ENCODE measurements around the gene HS6ST3.

HS6ST3 gene

GRCh38 chr13:96779691-96780090 is 689.8 kb downstream of the HS6ST3 start:
- POLR2A ChIA-PET: no interaction called here
- no peak for DNase-seq (ENCODE audit: extremely low spot score)
- CTCF ChIA-PET: no interaction called here

GRCh38 chr13:96780105-96780504 is 690.2 kb downstream of the HS6ST3 start:
- ChIA-PET CTCF (no interaction called here), POLR2A (no interaction called here)
- DNase-seq (ENCODE audit: extremely low spot score): no peak
- TF ChIP-seq CTBP1 (IDR thresholded peaks at IDR 0.05; ENCODE audit: borderline replicate concordance) (no peak), NFRKB (IDR thresholded peaks at IDR 0.05) (no peak), HDGF (IDR thresholded peaks at IDR 0.05; ENCODE audit: borderline replicate concordance) (no peak), LEF1 (IDR thresholded peaks at IDR 0.05; ENCODE audit: borderline replicate concordance) (no peak)

More at GRCh38 chr13:96779691-96780090, 689.8 kb downstream of the HS6ST3 start:
- TF ChIP-seq TARDBP (IDR thresholded peaks at IDR 0.05) (no peak), FOXA1 (IDR thresholded peaks at IDR 0.05) (no peak), SUZ12 (IDR thresholded peaks at IDR 0.05) (no peak), ARNT (IDR thresholded peaks at IDR 0.05) (no peak), FOXK2 (IDR thresholded peaks at IDR 0.05) (no peak), BHLHE40 (IDR thresholded peaks at IDR 0.05; ENCODE audit: borderline replicate concordance) (no peak), CTBP1 (IDR thresholded peaks at IDR 0.05; ENCODE audit: borderline replicate concordance) (no peak), ELF4 (IDR thresholded peaks at IDR 0.05) (no peak), HDGF (IDR thresholded peaks at IDR 0.05; ENCODE audit: borderline replicate concordance) (no peak), NFRKB (IDR thresholded peaks at IDR 0.05) (no peak), LEF1 (IDR thresholded peaks at IDR 0.05; ENCODE audit: borderline replicate concordance) (no peak), ZNF384 (IDR thresholded peaks at IDR 0.05) (no peak), SP1 (IDR thresholded peaks at IDR 0.05) (no peak), FOXM1 (IDR thresholded peaks at IDR 0.05; ENCODE audit: borderline replicate concordance) (no peak), L3MBTL2 (conservative IDR thresholded peaks at IDR 0.05) (no peak)
- TF ChIP-seq, protein P1, sequence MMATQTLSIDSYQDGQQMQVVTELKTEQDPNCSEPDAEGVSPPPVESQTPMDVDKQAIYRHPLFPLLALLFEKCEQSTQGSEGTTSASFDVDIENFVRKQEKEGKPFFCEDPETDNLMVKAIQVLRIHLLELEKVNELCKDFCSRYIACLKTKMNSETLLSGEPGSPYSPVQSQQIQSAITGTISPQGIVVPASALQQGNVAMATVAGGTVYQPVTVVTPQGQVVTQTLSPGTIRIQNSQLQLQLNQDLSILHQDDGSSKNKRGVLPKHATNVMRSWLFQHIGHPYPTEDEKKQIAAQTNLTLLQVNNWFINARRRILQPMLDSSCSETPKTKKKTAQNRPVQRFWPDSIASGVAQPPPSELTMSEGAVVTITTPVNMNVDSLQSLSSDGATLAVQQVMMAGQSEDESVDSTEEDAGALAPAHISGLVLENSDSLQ (IDR thresholded peaks at IDR 0.05): no peak

DNA sequence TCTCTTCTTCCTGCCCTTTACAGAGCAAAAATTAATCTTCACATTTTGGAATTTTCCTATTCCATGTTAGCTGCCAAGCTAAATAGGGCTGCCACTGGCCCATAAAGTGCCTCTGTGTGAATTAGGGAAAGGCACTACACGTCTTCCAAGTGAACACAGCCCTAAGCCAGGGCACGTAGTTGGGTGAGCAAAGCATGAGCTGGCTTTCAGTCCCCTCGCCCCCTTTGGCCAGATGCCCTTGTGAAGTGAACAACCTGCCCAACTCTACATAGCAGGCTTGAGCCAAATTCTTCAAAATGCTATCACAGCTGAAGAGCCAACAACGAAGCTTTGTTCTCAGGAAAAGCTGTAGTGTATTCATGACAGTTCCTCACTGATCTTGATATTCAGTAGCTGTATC is 691.2 kb downstream of the HS6ST3 start:
- TF ChIP-seq ZNF384 (IDR thresholded peaks at IDR 0.05): no peak
- no peak for TF ChIP-seq ELF4 (IDR thresholded peaks at IDR 0.05)
- TF ChIP-seq TARDBP (IDR thresholded peaks at IDR 0.05): no peak
- TF ChIP-seq L3MBTL2 (conservative IDR thresholded peaks at IDR 0.05): no peak
- TF ChIP-seq LEF1 (IDR thresholded peaks at IDR 0.05; ENCODE audit: borderline replicate concordance): no peak
- TF ChIP-seq ARNT (IDR thresholded peaks at IDR 0.05): no peak
- TF ChIP-seq NFRKB (IDR thresholded peaks at IDR 0.05): no peak
- TF ChIP-seq HDGF (IDR thresholded peaks at IDR 0.05; ENCODE audit: borderline replicate concordance): no peak
- ChIA-PET POLR2A (no interaction called here), CTCF (no interaction called here)
- DNase-seq (ENCODE audit: extremely low spot score): no peak

DNA sequence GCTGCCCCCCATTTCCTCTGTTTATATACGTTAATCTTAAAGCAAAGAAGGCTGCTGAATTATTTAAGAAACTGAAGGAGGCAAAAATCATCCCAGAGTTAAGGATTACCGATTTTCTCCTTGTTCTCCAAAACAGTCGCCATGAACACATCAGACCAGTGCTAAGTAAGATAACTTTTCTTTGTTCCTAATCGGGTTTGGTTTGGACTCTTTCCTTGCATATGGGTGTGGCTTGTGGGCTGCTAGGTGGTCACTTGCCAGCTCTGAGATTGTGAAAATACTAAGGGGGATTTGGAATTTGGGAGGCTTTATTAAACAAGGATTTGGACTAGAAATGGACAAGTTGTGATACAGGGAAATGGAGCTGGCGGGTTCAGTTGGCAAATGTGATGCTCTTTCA is 692.3 kb downstream of the HS6ST3 start:
- TF ChIP-seq ZNF384 (IDR thresholded peaks at IDR 0.05) (no peak), SUZ12 (IDR thresholded peaks at IDR 0.05) (no peak), L3MBTL2 (conservative IDR thresholded peaks at IDR 0.05) (no peak), FOXA1 (IDR thresholded peaks at IDR 0.05) (no peak)
- POLR2A ChIA-PET: no interaction called here
- CTCF ChIA-PET: no interaction called here
- DNase-seq (ENCODE audit: extremely low spot score): no peak

GRCh38 chr13:96783057-96783456 is 693.1 kb downstream of the HS6ST3 start:
- DNase-seq (ENCODE audit: extremely low spot score): no peak
- TF ChIP-seq CTBP1 (IDR thresholded peaks at IDR 0.05; ENCODE audit: borderline replicate concordance) (no peak), FOXA1 (IDR thresholded peaks at IDR 0.05) (no peak), ELF4 (IDR thresholded peaks at IDR 0.05) (no peak), SP1 (IDR thresholded peaks at IDR 0.05) (no peak), L3MBTL2 (conservative IDR thresholded peaks at IDR 0.05) (no peak), NFRKB (IDR thresholded peaks at IDR 0.05) (no peak), LEF1 (IDR thresholded peaks at IDR 0.05; ENCODE audit: borderline replicate concordance) (no peak), SUZ12 (IDR thresholded peaks at IDR 0.05) (no peak), FOXM1 (IDR thresholded peaks at IDR 0.05; ENCODE audit: borderline replicate concordance) (no peak), FOXK2 (IDR thresholded peaks at IDR 0.05) (no peak), ZNF384 (IDR thresholded peaks at IDR 0.05) (no peak), BHLHE40 (IDR thresholded peaks at IDR 0.05; ENCODE audit: borderline replicate concordance) (no peak), TARDBP (IDR thresholded peaks at IDR 0.05) (no peak), HDGF (IDR thresholded peaks at IDR 0.05; ENCODE audit: borderline replicate concordance) (no peak), ARNT (IDR thresholded peaks at IDR 0.05) (no peak)
- TF ChIP-seq, protein P1 (IDR thresholded peaks at IDR 0.05): no peak
- POLR2A ChIA-PET: no interaction called here
- CTCF ChIA-PET: no interaction called here

DNA sequence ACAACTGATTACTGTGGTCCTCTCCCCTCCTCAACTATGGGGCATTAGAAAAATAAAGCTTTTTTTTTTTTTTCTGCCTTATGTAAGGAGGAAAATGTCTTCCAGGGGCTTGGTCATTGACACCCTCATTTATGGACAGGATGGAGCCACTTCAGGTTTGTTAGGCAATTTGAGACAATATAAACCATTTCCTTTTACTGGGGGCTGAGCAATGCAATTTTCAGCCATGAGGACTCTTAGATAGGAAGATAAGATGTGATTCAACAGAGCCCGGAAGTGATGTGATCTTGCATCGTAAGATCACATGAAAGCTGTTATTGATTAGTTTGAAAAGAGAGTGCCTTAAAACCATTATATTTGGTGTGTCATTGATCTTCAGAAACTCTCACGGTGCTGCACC is 693.6 kb downstream of the HS6ST3 start:
- no peak for TF ChIP-seq FOXK2 (IDR thresholded peaks at IDR 0.05)
- TF ChIP-seq BHLHE40 (IDR thresholded peaks at IDR 0.05; ENCODE audit: borderline replicate concordance): no peak
- ChIA-PET POLR2A (no interaction called here), CTCF (no interaction called here)
- no peak for DNase-seq (ENCODE audit: extremely low spot score)

DNA sequence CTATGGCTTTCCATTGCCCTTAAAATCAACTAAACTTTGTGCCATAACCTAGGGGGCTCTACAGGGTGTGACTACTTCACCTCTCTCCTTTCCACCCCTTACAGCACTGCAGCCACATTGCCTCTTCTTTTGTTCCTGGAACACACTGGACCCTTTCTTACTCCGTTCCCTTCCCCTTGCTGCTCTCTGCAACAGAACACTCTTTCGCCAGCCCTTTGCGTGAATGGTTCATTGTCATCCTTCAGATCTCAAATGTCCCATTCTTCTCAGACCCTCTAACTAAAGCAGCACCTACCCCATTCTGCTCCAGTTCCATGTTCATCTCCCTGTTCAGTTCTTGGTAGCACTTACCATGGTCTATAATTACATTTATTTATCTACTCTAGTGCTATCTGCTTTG is 696.1 kb downstream of the HS6ST3 start:
- DNase-seq (ENCODE audit: extremely low spot score): no peak
- TF ChIP-seq SP1 (IDR thresholded peaks at IDR 0.05): no peak
- TF ChIP-seq CTBP1 (IDR thresholded peaks at IDR 0.05; ENCODE audit: borderline replicate concordance): no peak
- TF ChIP-seq NFRKB (IDR thresholded peaks at IDR 0.05): no peak
- TF ChIP-seq, protein P1 (IDR thresholded peaks at IDR 0.05): no peak
- no peak for TF ChIP-seq LEF1 (IDR thresholded peaks at IDR 0.05; ENCODE audit: borderline replicate concordance)
- no peak for TF ChIP-seq BHLHE40 (IDR thresholded peaks at IDR 0.05; ENCODE audit: borderline replicate concordance)
- ChIA-PET POLR2A (no interaction called here), CTCF (no interaction called here)

Data from HEK293T (cell line).